DMS79 treated with DMSO at 0.1 percent for 48 hours (cell line): Measurements from ENCODE around the gene DHFR.
"Not testable (repeated sequence)": the region's sequence is repeated elsewhere in the genome, so short reads cannot be mapped to it uniquely, and the experiment has no call there.

ENCODE experiments used
- DNase-seq: peaks from one replicate; lab custom pipeline; 2025; lab: John Stamatoyannopoulos, UW

DHFR gene

GRCh38 chr5:80654391-80655230 lies at the start of gene DHFR, which contains the start of gene MSH3:
DHFR (minus strand) TSS chr5:80654983; CDS start chr5:80654489, 494 bp downstream.
MSH3 (plus strand) TSS chr5:80654652; CDS start chr5:80654728, 76 bp downstream.
- DNase-seq: peak; percentile 82

GRCh38 chr5:80704221-80704620 lies 49.4 kb upstream of the DHFR start:
- DNase-seq: no peak

GRCh38 chr5:80703747-80704146 lies 49.0 kb upstream of the DHFR start:
- DNase-seq: no peak

- DNase-seq: no peak
These were observed 48.5 kb upstream of the DHFR start for GRCh38 chr5:80703291-80703690.

- no peak for DNase-seq
These were observed 46.8 kb upstream of the DHFR start for GRCh38 chr5:80701597-80701996.

GRCh38 chr5:80698369-80698768 lies 43.6 kb upstream of the DHFR start:
- no peak for DNase-seq

- no peak for DNase-seq
These were observed 42.3 kb upstream of the DHFR start for GRCh38 chr5:80697100-80697499.

- no peak for DNase-seq
These were observed 41.7 kb upstream of the DHFR start for GRCh38 chr5:80696450-80696849.

- no peak for DNase-seq
These were observed 40.9 kb upstream of the DHFR start for GRCh38 chr5:80695666-80696065.

- no peak for DNase-seq
These were observed 34.8 kb upstream of the DHFR start for GRCh38 chr5:80689627-80690026.

GRCh38 chr5:80688648-80689420 lies 34.1 kb upstream of the DHFR start:
- DNase-seq: no peak

- no peak for DNase-seq
These were observed 32.0 kb upstream of the DHFR start for GRCh38 chr5:80686757-80687156.

- DNase-seq: no peak
These were observed 21.9 kb upstream of the DHFR start for GRCh38 chr5:80676706-80677105.

- DNase-seq: peak; percentile 33
These were observed 17.5 kb upstream of the DHFR start for GRCh38 chr5:80672140-80672736.

- DNase-seq: no peak
These were observed 13.5 kb upstream of the DHFR start for GRCh38 chr5:80668016-80668969.

- DNase-seq: no peak
These were observed 12.6 kb upstream of the DHFR start for GRCh38 chr5:80667384-80667783.

GRCh38 chr5:80665057-80665456 lies 10.3 kb upstream of the DHFR start:
- DNase-seq: no peak

- DNase-seq: no peak
These were observed 7.3 kb upstream of the DHFR start for GRCh38 chr5:80662108-80662507.

GRCh38 chr5:80660661-80661060 lies 5.9 kb upstream of the DHFR start:
- not testable (repeated sequence) for DNase-seq

- DNase-seq: no peak
These were observed 4.3 kb upstream of the DHFR start for GRCh38 chr5:80659106-80659505.

- DNase-seq: no peak
These were observed 1.6 kb upstream of the DHFR start for GRCh38 chr5:80656425-80656824.
